DMS79 (cell line): ENCODE measurements around the gene CD74.

Source experiments
- DNase-seq: peaks from one replicate; lab custom pipeline; 2025; lab: John Stamatoyannopoulos, UW

The CD74 gene

GRCh38 chr5:150396267-150396666, 16.4 kb downstream of the CD74 start:
- no peak for DNase-seq

GRCh38 chr5:150395688-150395975, 17.1 kb downstream of the CD74 start:
- no peak for DNase-seq

- DNase-seq: no peak
Observed at GRCh38 chr5:150394912-150395687, 17.6 kb downstream of the CD74 start.

- no peak for DNase-seq
Observed at GRCh38 chr5:150394131-150394530, 18.6 kb downstream of the CD74 start.

- DNase-seq: no peak
Observed at GRCh38 chr5:150393096-150393645, 19.5 kb downstream of the CD74 start.

GRCh38 chr5:150392680-150393079, 20.0 kb downstream of the CD74 start:
- no peak for DNase-seq

- no peak for DNase-seq
Observed at GRCh38 chr5:150391986-150392385, 20.7 kb downstream of the CD74 start.

GRCh38 chr5:150391064-150391834, 21.5 kb downstream of the CD74 start:
- no peak for DNase-seq

GRCh38 chr5:150389531-150390266, 23.0 kb downstream of the CD74 start:
- no peak for DNase-seq

GRCh38 chr5:150386024-150386855, 26.5 kb downstream of the CD74 start:
- DNase-seq: no peak

GRCh38 chr5:150384701-150385100, 28.0 kb downstream of the CD74 start:
- no peak for DNase-seq

GRCh38 chr5:150377964-150378694, 34.6 kb downstream of the CD74 start:
- no peak for DNase-seq

GRCh38 chr5:150376799-150377771, 35.6 kb downstream of the CD74 start:
- DNase-seq: no peak

GRCh38 chr5:150374651-150375050, 38.1 kb downstream of the CD74 start:
- no peak for DNase-seq

- no peak for DNase-seq
Observed at GRCh38 chr5:150372639-150373038, 40.1 kb downstream of the CD74 start.

- DNase-seq: no peak
Observed at GRCh38 chr5:150368526-150368925, 44.2 kb downstream of the CD74 start.

GRCh38 chr5:150364004-150364403, 48.7 kb downstream of the CD74 start:
- no peak for DNase-seq

- no peak for DNase-seq
Observed at GRCh38 chr5:150363185-150363584, 49.5 kb downstream of the CD74 start.

- no peak for DNase-seq
Observed at GRCh38 chr5:150361301-150361700, 51.4 kb downstream of the CD74 start.
